Panc1 (cell line): Measurements from ENCODE around the gene EIF4EBP3. TPM values are rescaled to one million over a fixed set of nuclear protein-coding genes. Genes with fewer than 3 reads are reported as not detected.

Experiments
- ATAC-seq: fragments of 200-7000 bp; cut with Tn5 transposase; 2 replicates; pipeline ENCODE4 v1.9.1; 2020; ENCODE audit warnings: mild to moderate bottlenecking, moderate library complexity
- BruUV-seq: library from RNA; stranded (reverse); fragments of 400-500 nt; replicated peaks from 2 replicates; lab custom pipeline; 2021; lab: Mats Ljungman, UMichigan
- CTCF ChIA-PET: fragments of 300-600 bp; sonication (Branson Sonifier 250); formaldehyde crosslinking; loops from one replicate; lab custom pipeline; 2022; ENCODE audit warnings: antibody characterized with exemption; lab: Charles Lee
- POLR2A ChIA-PET: fragments of 300-600 bp; sonication (Branson Sonifier 250); formaldehyde crosslinking; loops from one replicate; lab custom pipeline; 2022; ENCODE audit warnings: antibody characterized with exemption; lab: Charles Lee
- DNase-seq: peaks from one replicate; pipeline ENCODE4 v3.0.0-alpha.2; 2010; ENCODE audit warnings: low read depth, low spot score
- H3K27ac ChIP-seq: 2 replicates; pipeline ENCODE4 v1.5.1; 2011; ENCODE audit warnings: mild to moderate bottlenecking, low read length, inconsistent platforms
- H3K27me3 ChIP-seq: fragments of 200-500 bp; sonication (Bioruptor generic); 2 replicates; pipeline ENCODE4 v1.6.0; 2014; ENCODE audit warnings: low read length, inconsistent platforms; ENCODE audit not compliant: control insufficient read depth, insufficient read depth
- H3K36me3 ChIP-seq: fragments of 200-500 bp; sonication (Bioruptor generic); 2 replicates; pipeline ENCODE4 v1.5.1; 2014; ENCODE audit warnings: inconsistent platforms, mild to moderate bottlenecking, low read length, moderate library complexity; ENCODE audit not compliant: control insufficient read depth, insufficient read depth
- H3K4me1 ChIP-seq: 2 replicates; pipeline ENCODE4 v1.5.1; 2011; ENCODE audit warnings: inconsistent platforms, mild to moderate bottlenecking, low read length, moderate library complexity; ENCODE audit not compliant: control insufficient read depth, insufficient read depth
- H3K4me3 ChIP-seq, 2 experiments: 2 replicates each; pipeline ENCODE4 v1.5.1; 2011 to 2012; ENCODE audit warnings: low read depth in 2 of 2, low read length in 2 of 2, mild to moderate bottlenecking in 2 of 2, inconsistent platforms in 1 of 2, moderate library complexity in 1 of 2
- H3K9me3 ChIP-seq: fragments of 200-500 bp; sonication (Bioruptor generic); 2 replicates; pipeline ENCODE4 v1.5.1; 2014; ENCODE audit warnings: low read depth, mild to moderate bottlenecking, inconsistent platforms, low read length, moderate library complexity; ENCODE audit not compliant: control insufficient read depth, insufficient read depth
- POLR2AphosphoS5 ChIP-seq: IDR thresholded peaks from 2 replicates; pipeline ENCODE4 v1.6.1; 2012; ENCODE audit warnings: mild to moderate bottlenecking, low read depth, low read length, moderate library complexity
- SIN3A ChIP-seq: IDR thresholded peaks from 2 replicates; pipeline ENCODE4 v1.6.1; 2012; ENCODE audit warnings: low read depth, mild to moderate bottlenecking, low read length, moderate library complexity, borderline replicate concordance; ENCODE audit not compliant: insufficient read depth
- TCF7L2 ChIP-seq: IDR thresholded peaks from 2 replicates; pipeline ENCODE4 v1.6.1; 2011; ENCODE audit warnings: mild to moderate bottlenecking, low read depth, low read length, inconsistent platforms
- in situ Hi-C: cut with HindIII; loops from 2 replicates; pipeline ENCODE4 v1.10.0; 2016; ENCODE audit warnings: low sequenced_read_pairs, low pct_unique_long_range_greater_than_20kb
- intact Hi-C: fragments of 100-400 bp; cut with micrococcal nuclease; formaldehyde crosslinking; loops from one replicate; pipeline ENCODE4 v1.10.0; 2022; ENCODE audit not compliant: unreplicated experiment
- total RNA-seq: library from RNA; stranded (reverse); gene quantifications from one replicate; pipeline ENCODE4 v1.2.1, GENCODE V29; 2021; ENCODE audit not compliant: unreplicated experiment
- TF ChIP-seq, protein P1 (sequence below): fragments of 450-650 bp; IDR thresholded peaks from 2 replicates; pipeline ENCODE4 v1.5.1; 2017; ENCODE audit warnings: mild to moderate bottlenecking
- TF ChIP-seq, protein P2 (sequence below), 2 experiments: IDR thresholded peaks; 2 replicates each; pipeline ENCODE4 v1.6.1; 2011 to 2012; ENCODE audit warnings: low read depth in 2 of 2, control low read depth in 1 of 2, low read length in 1 of 2, mild to moderate bottlenecking in 1 of 2, moderate library complexity in 1 of 2; ENCODE audit not compliant: insufficient read depth in 1 of 2

The EIF4EBP3 gene
- total RNA-seq, 1 experiment from 2014 or later: 8.6 TPM

DNA sequence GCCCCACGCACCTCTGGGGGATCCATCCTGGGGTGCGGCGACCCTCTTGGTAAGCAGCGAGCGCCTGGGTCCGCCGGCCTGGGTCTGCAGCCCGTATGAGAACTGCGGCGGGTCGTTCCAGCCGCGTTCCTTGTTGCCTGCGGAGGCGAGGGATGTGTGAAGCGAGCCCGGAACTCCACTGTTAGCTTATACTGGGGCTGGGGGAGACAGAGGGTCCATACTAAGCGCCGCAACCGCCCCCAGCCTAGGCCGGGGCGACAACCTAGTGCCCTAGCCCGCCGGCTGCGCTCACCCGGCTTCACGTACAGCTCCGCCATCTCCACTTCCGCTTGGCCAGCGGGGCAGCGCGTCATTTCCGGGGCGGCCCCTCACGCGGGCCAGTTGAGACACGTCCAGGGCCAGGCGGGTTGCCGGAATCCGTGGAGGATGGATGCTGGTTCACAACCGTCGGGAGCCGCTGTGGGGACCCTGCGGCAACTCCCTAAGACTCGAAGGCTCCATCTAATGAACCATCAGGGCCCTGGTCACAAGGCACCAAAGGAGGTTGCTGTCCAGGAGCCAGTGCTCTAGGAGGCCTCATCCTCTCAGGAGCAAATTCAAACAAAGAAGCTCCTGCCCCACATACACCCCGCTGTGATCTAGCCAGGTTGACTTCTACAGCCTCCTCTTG is 9.8 kb downstream of the EIF4EBP3 start, which contains the start of gene SRA1:
Gene SRA1 (minus strand): TSS at position 338 of the 670 bp plus-strand sequence. CDS start 21 bp downstream, at position 317.
- no peaks in the 10 kb centered on the region for H3K27me3 ChIP-seq
- BruUV-seq: no TSS peak
- in situ Hi-C loops (no loop called here), intact Hi-C loops (no loop called here)
- H3K9me3 ChIP-seq: no peaks in the 10 kb centered on the region
- ATAC-seq: peak; percentile 98
- peak within 1 kb of the TSS; percentile 95 for H3K27ac ChIP-seq
- H3K36me3 ChIP-seq: no peaks in the 10 kb centered on the region; the same call in 1 of the 2 replicates
- POLR2A ChIA-PET: interaction anchor here (0.6 kb wide), 1 partner anchor 30 kb away, joined by 4 read pairs; no protein-coding TSS in a partner anchor
- TF ChIP-seq, protein P1, sequence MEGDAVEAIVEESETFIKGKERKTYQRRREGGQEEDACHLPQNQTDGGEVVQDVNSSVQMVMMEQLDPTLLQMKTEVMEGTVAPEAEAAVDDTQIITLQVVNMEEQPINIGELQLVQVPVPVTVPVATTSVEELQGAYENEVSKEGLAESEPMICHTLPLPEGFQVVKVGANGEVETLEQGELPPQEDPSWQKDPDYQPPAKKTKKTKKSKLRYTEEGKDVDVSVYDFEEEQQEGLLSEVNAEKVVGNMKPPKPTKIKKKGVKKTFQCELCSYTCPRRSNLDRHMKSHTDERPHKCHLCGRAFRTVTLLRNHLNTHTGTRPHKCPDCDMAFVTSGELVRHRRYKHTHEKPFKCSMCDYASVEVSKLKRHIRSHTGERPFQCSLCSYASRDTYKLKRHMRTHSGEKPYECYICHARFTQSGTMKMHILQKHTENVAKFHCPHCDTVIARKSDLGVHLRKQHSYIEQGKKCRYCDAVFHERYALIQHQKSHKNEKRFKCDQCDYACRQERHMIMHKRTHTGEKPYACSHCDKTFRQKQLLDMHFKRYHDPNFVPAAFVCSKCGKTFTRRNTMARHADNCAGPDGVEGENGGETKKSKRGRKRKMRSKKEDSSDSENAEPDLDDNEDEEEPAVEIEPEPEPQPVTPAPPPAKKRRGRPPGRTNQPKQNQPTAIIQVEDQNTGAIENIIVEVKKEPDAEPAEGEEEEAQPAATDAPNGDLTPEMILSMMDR: no peak
- TF ChIP-seq POLR2AphosphoS5 (peak; percentile 98), TCF7L2 (0 out of 2 replicates have a peak, but pooled peaks have one; percentile 40), SIN3A (peak; percentile 74; the same call in 1 of the 2 replicates)
- TF ChIP-seq, protein P2, sequence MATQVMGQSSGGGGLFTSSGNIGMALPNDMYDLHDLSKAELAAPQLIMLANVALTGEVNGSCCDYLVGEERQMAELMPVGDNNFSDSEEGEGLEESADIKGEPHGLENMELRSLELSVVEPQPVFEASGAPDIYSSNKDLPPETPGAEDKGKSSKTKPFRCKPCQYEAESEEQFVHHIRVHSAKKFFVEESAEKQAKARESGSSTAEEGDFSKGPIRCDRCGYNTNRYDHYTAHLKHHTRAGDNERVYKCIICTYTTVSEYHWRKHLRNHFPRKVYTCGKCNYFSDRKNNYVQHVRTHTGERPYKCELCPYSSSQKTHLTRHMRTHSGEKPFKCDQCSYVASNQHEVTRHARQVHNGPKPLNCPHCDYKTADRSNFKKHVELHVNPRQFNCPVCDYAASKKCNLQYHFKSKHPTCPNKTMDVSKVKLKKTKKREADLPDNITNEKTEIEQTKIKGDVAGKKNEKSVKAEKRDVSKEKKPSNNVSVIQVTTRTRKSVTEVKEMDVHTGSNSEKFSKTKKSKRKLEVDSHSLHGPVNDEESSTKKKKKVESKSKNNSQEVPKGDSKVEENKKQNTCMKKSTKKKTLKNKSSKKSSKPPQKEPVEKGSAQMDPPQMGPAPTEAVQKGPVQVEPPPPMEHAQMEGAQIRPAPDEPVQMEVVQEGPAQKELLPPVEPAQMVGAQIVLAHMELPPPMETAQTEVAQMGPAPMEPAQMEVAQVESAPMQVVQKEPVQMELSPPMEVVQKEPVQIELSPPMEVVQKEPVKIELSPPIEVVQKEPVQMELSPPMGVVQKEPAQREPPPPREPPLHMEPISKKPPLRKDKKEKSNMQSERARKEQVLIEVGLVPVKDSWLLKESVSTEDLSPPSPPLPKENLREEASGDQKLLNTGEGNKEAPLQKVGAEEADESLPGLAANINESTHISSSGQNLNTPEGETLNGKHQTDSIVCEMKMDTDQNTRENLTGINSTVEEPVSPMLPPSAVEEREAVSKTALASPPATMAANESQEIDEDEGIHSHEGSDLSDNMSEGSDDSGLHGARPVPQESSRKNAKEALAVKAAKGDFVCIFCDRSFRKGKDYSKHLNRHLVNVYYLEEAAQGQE (IDR thresholded peaks at IDR 0.05; ENCODE audit: insufficient read depth in 1 of 2, low read depth in 2 of 2, low read length in 1 of 2): peak; percentile 31 to 56; a peak in 2 of 4 replicates
- CTCF ChIA-PET: no interaction called here
- H3K4me3 ChIP-seq: peak within 1 kb of the TSS; percentile 85 to 89
- peak; percentile 52 for DNase-seq
- peaks cover 23% of the 10 kb centered on the region for H3K4me1 ChIP-seq

DNA sequence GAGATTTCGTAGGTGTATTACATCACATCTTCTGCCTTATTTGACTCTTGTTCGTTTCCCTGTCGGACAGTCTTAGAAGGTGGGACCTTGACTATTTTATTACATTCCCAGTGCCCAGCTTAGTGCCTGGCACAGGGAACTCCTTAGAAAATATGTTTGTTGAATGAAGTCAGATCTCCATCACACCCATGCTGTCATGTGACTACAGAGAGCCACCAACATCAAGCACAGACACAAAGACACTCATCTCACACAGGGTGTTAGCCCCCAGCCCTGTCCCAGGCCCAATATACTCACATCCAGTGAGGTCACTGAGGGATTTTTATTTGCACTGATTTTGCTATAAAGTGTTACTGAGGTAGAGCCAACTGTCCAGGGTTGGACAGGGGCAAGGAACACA is 10.5 kb downstream of the EIF4EBP3 start:
- no peak for TF ChIP-seq POLR2AphosphoS5
- TF ChIP-seq, protein P2 (IDR thresholded peaks at IDR 0.05; ENCODE audit: insufficient read depth in 1 of 2, low read depth in 2 of 2, low read length in 1 of 2): no peak
- TF ChIP-seq, protein P1: no peak
- TF ChIP-seq SIN3A: no peak
- no peak for TF ChIP-seq TCF7L2
- intact Hi-C loops: no loop called here
- BruUV-seq: no TSS peak
- Histone ChIP-seq H3K27ac (peak overlapping the region; percentile 95), H3K27me3 (no peaks in the 10 kb centered on the region), H3K4me1 (peaks cover 23% of the 10 kb centered on the region), H3K9me3 (no peaks in the 10 kb centered on the region), H3K4me3 (peak overlapping the region in 1 of 2 experiments; percentile 85; a peak in 2 of 4 replicates), H3K36me3 (no peaks in the 10 kb centered on the region; the same call in 1 of the 2 replicates)
- POLR2A ChIA-PET: no interaction called here
- in situ Hi-C loops: no loop called here
- CTCF ChIA-PET: no interaction called here
- ATAC-seq (no peak), DNase-seq (no peak)
